HG03025 (cell line): Measurements from ENCODE around the gene CA6.
"Not testable (repeated sequence)": the region's sequence is repeated elsewhere in the genome, so short reads cannot be mapped to it uniquely, and the experiment has no call there.

Experiments used
- ATAC-seq: cut with Tn5 transposase; IDR thresholded peaks from one replicate; pipeline ENCODE4 v1.9.1; 2021; ENCODE audit warnings: mild to moderate bottlenecking, moderate library complexity; ENCODE audit not compliant: unreplicated experiment, low FRiP score

The CA6 gene

GRCh38 chr1:8945568-8945967 lies at the start of gene CA6:
Gene CA6 (plus strand): TSS chr1:8945868. CDS start chr1:8945887, 19 bp downstream.
- no peak for ATAC-seq

DNA sequence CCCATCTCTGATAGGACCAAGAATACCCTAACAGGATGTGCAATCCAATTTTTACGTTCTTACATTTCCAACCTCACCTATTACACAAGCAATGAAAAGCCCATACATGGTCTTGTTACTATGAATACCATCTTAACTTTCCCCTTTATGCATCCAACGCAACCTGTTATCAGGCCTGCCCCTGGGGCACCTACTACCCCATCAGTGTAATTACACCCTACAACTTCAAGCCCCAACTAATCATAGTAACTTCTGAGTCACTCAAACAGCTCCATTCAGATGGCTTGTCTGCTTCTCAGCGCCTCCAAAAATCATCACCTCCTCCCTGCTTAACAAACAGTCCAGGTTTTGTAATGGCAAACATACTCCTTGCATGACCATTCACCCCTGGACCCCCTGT lies 48.9 kb upstream of the CA6 start:
- ATAC-seq, result not testable (repeated sequence)

GRCh38 chr1:8897505-8897904 lies 48.2 kb upstream of the CA6 start:
- ATAC-seq, result not testable (repeated sequence)

- not testable (repeated sequence) for ATAC-seq
Measured at GRCh38 chr1:8898418-8898817, 47.2 kb upstream of the CA6 start.

DNA sequence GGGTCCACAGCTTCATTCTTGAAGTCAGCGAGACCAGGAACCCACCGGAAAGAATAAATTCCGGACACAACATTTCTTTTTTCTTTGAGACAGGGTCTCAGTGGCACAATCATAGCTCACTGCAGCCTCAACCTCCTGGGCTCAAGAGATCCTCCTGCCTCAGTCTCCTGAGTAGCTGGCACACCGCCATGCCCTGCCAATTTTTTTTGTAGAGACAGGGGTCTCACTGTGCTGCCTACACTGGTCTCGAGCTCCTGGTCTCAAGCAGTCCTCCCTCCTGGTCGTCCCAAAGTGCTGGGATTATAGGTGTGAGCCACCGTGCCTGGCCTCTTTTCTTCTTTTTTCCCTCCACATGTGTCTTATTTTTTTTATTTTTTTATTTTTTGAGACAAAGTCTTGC lies 46.6 kb upstream of the CA6 start:
- no peak for ATAC-seq

GRCh38 chr1:8900684-8901083 lies 45.0 kb upstream of the CA6 start:
- not testable (repeated sequence) for ATAC-seq

DNA sequence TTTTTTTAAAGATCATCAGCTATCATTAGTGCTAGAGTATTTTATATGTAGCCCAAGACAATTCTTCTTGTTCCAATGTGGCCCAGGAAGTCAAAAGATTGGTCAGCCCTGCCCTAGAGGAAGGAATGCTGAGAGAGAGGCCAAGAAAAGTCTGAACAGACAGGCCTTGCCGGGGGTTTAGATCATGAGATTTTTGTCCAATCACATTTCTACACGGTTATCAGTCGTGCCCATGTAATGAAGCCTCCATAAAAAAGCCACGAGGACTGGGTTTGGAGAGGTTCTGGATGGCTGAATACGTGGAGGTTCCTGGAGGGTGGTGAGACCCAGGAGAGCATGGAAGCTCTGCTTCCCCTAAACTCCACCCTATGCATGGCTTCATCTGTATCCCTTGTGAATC lies 42.9 kb upstream of the CA6 start:
- ATAC-seq, result no peak

- ATAC-seq, result no peak
Measured at GRCh38 chr1:8903410-8903809, 42.3 kb upstream of the CA6 start.

- ATAC-seq, result no peak
Measured at GRCh38 chr1:8903908-8904650, 41.6 kb upstream of the CA6 start.

DNA sequence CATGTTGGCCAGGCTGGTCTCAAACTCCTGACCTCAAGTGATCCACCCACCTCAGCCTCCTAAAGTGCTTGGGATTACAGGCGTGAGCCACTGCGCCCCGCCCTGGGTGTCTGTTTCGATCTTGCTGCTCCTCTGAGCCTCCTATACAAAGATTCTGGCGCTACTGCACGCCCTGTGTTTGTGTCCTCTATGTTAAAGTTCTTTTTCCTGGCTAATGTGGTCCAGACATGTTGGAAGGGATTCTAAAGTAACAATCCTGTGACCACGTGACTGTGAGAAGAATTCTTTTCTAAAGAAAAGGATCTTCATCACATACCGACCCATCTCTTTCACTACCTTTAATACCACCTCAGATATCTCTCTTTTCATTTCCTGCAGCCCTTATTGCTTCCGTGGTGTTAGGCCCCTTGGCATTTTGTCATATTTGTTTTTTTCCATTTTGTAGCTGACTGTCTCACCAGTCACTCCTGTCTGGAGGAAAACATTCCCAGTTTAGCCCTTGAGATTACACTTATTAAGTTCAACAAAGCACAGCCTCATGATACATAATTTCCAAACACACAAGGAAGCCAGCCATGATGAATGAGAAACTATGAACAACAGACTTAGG lies 40.0 kb upstream of the CA6 start:
- ATAC-seq, result no peak

DNA sequence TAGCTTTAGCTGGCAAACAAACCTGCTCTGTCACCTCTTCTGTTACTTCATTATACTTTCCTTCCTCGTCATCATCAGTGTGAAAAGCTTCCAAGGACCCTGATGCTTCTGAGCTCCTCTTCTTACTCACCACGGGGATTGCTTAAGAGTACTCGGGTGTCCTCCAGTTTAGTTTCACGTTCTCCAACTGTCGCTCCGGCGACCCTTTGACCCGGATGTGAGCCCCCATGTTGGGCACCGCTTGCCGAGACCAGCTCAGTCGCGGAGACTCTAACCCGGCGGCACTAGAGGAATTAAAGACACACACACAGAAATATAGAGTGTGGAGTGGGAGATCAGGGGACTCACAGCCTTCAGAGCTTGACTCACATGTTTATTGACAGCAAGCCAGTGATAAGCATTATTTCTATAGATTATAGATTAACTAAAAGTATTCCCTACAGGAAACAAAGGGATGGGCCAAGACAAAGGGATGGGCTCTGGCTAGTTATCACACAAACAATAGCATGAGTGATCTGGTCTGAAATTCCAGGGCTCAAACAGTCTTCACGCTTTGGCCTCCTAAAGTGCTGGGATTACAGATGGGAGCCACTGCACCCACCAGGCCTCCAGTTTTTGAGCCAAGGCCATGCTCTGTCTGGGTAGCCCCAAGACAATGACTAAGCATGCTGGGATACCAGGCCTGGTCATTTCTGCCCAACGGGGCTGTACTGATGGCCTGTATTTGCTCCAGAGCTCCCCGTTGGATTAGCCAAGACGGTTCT lies 37.1 kb upstream of the CA6 start:
- ATAC-seq, result no peak

GRCh38 chr1:8910331-8910730 lies 35.3 kb upstream of the CA6 start:
- ATAC-seq, result no peak

GRCh38 chr1:8910914-8911313 lies 34.8 kb upstream of the CA6 start:
- ATAC-seq, result no peak

- ATAC-seq, result no peak
Measured at GRCh38 chr1:8911416-8912309, 34.0 kb upstream of the CA6 start.

GRCh38 chr1:8913457-8913856 lies 32.2 kb upstream of the CA6 start:
- no peak for ATAC-seq

DNA sequence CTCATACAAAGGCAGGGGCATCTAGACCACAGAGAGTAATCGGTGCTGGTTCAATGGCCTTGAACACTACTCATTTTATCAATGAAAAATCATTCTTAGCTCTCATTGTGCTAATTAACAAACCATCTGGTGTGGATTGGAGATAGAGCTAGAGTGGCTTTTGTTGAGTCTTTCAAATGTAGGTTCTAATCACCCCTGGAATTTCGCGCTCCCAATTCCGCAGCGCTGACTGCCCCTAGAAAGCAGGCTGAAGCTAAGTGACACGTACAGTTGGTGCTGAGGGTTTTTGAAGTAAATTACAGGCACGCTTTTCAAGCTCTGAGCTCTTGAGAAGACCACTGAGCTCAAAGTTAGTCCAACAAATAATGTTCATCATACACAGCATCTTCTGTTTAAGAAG lies 31.2 kb upstream of the CA6 start:
- ATAC-seq, result no peak

DNA sequence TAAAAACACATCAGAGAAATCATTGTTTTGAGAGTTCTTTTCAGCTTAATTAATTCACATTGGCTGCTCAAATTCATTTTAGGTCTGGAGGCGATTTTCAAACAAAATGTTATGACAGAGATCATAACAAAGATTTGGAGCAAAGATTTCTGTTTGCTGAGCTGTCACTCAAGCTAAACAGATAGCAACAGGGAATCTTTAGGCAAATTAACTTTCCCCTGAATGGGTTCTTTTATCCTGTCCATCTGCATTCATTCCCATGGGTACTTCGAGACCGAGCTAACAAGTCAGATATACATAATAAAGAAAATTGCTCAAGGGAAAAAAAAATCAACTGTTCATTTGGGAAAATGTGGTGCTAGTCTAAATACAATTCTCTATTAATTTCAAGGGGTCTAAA lies 30.2 kb upstream of the CA6 start:
- ATAC-seq, result no peak

- not testable (repeated sequence) for ATAC-seq
Measured at GRCh38 chr1:8917536-8917935, 28.1 kb upstream of the CA6 start.

DNA sequence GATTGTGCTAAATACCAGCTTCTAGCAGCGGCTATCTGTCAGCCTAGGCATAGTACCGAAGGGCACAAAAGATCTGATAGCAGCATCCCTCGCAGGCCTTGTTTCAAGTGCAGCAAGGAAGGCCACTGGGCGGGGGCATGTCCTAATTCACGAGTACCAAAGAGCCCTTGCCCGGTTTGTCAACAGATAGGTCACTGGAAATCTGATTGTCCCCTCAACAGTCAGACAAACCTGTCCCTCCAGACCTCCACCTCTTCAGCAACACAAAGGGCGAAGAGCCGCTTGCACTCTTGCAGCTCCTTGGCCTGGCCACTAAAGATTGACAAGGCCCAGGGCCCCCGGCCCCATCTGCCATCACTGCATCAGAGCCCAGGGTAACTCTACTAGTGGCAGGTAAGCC lies 22.7 kb upstream of the CA6 start:
- ATAC-seq, result no peak

DNA sequence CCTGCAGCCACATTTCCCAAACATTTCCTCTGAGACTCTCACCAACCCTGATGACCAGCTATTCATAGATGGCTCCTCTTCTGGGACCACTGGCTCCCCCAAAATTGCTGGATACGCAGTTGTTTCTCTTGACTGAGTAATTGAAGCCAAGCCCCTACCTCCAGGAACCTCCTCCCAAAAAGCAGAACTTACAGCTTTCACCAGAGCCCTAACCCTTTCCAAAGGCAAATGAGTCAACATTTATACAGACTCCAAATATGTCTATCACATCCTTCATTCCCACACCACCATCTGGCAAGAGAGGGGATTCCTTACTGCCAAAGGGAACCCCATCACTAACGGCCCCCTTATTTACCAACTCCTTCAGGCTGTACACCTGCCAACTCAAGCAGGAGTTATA lies 20.3 kb upstream of the CA6 start:
- no peak for ATAC-seq

- no peak for ATAC-seq
Measured at GRCh38 chr1:8925960-8926359, 19.7 kb upstream of the CA6 start.
